ENCODE data around the gene SMARCB1.

DNA sequence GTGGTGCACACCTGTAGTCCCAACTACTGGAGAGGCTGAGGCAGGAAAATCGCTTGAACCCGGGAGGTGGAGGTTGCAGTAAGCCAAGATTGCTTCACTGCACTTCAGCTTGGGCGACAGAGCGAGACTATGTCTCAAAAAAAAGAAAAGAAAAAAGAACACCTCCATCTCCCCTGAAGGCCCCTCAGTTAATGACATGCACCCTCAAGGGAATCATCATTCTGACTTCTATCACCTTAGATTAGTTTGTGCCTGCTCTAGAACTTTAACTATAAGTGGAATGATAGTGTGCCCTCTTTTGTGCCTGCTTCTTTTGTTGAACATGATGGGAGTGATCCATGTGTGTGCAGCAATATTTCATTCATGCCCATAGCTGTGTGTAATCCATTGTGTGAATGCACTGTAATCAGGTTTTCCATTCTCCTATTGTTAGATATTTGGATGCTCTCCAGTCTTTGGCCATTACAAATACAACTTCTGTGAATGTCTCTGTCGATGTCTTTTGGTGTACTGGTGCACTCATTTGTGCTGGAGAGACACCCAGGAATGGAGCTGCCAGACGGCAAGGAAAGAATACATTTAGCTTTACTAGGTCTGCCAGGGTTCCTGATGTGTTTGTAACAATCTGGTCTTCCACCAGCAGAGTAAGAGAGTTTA is 31.7 kb upstream of the SMARCB1 start:
- TF ChIP-seq, protein P1, sequence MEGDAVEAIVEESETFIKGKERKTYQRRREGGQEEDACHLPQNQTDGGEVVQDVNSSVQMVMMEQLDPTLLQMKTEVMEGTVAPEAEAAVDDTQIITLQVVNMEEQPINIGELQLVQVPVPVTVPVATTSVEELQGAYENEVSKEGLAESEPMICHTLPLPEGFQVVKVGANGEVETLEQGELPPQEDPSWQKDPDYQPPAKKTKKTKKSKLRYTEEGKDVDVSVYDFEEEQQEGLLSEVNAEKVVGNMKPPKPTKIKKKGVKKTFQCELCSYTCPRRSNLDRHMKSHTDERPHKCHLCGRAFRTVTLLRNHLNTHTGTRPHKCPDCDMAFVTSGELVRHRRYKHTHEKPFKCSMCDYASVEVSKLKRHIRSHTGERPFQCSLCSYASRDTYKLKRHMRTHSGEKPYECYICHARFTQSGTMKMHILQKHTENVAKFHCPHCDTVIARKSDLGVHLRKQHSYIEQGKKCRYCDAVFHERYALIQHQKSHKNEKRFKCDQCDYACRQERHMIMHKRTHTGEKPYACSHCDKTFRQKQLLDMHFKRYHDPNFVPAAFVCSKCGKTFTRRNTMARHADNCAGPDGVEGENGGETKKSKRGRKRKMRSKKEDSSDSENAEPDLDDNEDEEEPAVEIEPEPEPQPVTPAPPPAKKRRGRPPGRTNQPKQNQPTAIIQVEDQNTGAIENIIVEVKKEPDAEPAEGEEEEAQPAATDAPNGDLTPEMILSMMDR (IDR thresholded peaks at IDR 0.05), result no peak
- no peak for TF ChIP-seq POLR2AphosphoS5 (IDR thresholded peaks at IDR 0.05)

Data from breast epithelium (tissue), 3 donors.